GM19463 (cell line): ENCODE results near the gene RAB40A.
"Not testable (repeated sequence)": the region's sequence is repeated elsewhere in the genome, so short reads cannot be mapped to it uniquely, and the experiment has no call there.

Source experiments
- ATAC-seq: cut with Tn5 transposase; IDR thresholded peaks from one replicate; pipeline ENCODE4 v1.9.1; 2021; ENCODE audit warnings: mild to moderate bottlenecking, moderate library complexity; ENCODE audit not compliant: unreplicated experiment

Gene RAB40A

DNA sequence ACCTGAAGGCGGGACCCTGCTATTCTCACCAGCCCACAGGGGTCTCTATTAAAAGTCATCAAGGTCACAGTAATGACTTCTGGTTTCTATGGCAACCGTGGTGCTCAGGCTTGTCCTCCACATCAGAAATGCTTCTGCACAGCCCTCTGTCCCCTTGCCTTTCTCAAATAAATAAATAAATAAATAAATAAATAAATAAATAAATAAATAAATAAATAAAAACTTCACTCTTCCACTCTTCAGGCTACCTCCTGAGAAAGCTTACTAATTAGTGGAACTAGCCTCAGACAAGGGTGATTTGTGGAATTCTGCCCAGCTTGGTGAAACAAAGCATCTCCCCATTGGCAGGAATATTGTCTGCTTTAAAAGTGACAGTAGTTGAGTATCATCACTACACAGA lies 5.5 kb upstream of the RAB40A start:
- no peak for ATAC-seq

GRCh38 chrX:103523605-103524004 lies 4.3 kb upstream of the RAB40A start:
- no peak for ATAC-seq

GRCh38 chrX:103520386-103520785 lies 1.1 kb upstream of the RAB40A start:
- no peak for ATAC-seq

- no peak for ATAC-seq
These were observed 718 bp downstream of the RAB40A start for GRCh38 chrX:103518571-103518970.

DNA sequence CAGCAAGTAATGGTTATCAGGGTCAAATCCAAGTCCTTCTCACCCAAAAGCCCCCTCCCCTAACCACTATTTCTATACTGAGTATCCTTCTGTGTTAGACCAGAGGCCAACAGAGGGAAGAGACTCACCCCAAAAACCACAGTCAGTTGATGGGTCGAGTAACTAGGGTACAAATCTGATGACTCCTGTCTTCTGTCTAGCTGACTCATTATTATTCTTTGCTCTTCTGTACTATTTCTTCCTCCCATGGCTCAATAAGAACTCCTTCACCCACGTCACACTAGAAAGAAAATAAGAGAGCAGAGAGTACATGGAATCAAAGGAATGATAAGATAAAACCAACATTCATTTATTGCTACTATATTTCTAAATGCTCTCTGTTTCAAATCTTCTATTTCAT lies 2.0 kb downstream of the RAB40A start:
- no peak for ATAC-seq

DNA sequence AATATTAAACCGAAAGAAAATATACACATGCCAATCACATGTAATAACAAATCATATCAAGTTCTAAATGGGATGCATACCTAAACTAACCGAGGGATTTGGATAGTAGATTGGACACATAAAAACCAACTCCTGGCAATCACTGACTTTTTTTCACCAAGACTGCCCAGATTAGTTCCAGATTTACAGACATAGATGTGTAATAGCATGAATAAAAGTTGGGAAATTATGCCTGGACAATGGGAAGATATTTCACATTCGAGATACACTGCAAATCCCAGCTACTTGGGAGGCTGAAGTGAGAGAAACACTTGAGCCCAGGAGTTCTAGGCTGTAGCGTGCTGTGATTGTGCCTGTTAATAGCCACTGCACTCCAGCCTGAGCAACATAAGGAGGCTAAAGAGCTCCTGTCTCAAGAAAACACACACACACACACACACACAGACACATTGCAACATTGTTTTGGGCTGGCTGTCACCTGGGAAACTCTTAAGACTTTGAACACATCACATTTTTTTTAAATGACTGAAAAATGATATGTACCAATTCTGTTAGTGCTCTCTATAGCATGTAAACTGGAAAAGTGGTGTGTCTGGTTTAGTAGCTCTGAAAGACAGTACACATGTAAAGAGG lies 5.7 kb downstream of the RAB40A start:
- ATAC-seq: no peak

DNA sequence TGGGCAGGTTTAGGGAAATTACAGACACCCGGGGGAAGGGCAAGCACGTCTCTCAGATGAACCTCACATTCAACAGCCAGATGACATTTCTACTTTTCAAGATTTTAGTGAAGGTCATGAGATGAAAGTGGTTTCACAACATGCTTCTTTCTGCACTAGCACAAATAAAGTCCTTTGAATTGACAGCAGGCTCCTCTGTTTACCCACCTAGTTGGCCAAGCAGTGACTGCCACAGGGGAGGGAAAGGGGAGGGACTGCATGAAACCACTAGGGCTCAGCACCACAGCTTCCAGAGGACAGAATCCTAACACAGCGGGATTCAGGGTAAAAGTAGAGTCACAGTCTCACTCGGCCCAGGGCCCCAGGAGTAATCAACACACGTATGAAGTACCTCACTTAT lies 6.2 kb downstream of the RAB40A start:
- no peak for ATAC-seq

GRCh38 chrX:103510031-103510430 lies 9.3 kb downstream of the RAB40A start:
- no peak for ATAC-seq

GRCh38 chrX:103503853-103504207 lies 15.5 kb downstream of the RAB40A start:
- ATAC-seq: no peak

GRCh38 chrX:103503163-103503852 lies 16.0 kb downstream of the RAB40A start:
- ATAC-seq: no peak

- no peak for ATAC-seq
These were observed 20.5 kb downstream of the RAB40A start for GRCh38 chrX:103498786-103499185.

DNA sequence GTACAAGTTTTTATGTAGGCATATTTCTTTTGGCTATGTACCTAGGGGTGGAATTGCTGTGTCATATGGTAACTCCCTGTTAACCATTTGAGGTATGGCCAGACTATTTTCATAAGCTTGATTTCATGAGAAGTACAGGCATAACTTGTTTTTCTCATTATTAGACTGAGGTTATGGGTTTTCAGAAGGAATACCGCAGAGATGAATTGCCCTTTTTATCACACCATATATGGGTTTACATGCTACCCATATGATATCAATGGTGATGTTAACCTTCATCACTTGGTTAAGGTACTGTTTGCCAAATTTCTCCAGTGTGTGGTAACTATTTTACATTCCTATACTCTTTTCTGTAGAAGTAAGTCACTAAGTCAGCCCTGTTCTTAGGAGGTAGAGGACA lies 23.5 kb downstream of the RAB40A start:
- ATAC-seq: no peak

- not testable (repeated sequence) for ATAC-seq
These were observed 25.7 kb downstream of the RAB40A start for GRCh38 chrX:103493578-103493977.

DNA sequence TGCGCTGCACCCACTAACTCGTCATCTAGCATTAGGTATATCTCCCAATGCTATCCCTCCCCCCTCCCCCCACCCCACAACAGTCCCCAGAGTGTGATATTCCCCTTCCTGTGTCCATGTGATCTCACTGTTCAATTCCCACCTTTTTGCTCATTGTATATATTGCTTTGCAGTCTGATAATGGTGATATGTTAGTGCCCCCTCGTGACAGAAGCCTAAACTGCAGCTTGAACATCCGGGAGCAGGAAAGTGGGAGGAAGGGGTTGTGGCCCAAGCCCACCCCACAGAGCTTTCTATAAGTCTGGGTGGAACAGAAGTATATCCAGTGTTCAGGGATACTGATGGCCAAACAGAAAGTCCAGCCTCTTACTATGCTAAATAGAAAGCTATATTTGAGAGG lies 29.6 kb downstream of the RAB40A start:
- ATAC-seq: not testable (repeated sequence)

- no peak for ATAC-seq
These were observed 30.5 kb downstream of the RAB40A start for GRCh38 chrX:103488794-103489193.

DNA sequence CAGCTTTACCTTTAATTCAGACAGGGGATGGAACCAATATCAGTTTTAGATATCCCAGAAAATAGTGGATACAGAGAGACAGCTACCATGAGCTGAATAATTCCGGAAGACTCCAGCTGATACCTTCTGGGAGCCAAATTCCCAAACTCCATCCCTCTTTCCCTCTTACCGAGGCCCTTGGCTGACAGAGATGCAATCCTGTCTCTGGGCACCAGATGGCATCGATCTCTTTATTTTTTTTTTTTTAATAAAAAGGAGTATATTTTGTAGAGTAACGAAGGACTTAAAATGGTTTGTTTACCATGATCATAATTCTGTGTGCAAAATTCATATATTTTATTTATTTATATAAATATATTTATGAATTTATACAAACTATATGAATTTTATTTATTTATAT lies 31.0 kb downstream of the RAB40A start:
- ATAC-seq: no peak

- ATAC-seq: no peak
These were observed 35.6 kb downstream of the RAB40A start for GRCh38 chrX:103483720-103484119.

DNA sequence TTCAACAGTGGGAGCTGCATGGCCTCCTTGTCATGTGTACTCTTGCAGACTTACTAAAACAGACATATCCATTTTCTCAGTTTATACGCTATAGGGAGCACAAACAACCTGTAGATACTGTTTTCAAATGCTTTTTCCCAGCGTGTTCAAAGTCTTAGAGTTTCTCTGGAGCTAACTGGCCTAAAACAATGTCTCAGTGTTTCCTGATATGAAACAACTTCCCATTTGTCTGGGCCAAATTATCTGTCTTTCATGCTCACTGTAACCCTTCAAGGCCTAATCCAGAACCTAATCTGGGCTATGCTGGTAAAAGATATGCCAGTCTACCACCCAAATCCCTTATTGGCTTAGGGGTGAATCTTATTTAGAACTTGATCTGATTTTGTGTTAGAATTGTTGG lies 38.8 kb downstream of the RAB40A start:
- no peak for ATAC-seq

- no peak for ATAC-seq
These were observed 41.8 kb downstream of the RAB40A start for GRCh38 chrX:103477496-103477895.

- ATAC-seq: no peak
These were observed 43.9 kb downstream of the RAB40A start for GRCh38 chrX:103475381-103475780.

DNA sequence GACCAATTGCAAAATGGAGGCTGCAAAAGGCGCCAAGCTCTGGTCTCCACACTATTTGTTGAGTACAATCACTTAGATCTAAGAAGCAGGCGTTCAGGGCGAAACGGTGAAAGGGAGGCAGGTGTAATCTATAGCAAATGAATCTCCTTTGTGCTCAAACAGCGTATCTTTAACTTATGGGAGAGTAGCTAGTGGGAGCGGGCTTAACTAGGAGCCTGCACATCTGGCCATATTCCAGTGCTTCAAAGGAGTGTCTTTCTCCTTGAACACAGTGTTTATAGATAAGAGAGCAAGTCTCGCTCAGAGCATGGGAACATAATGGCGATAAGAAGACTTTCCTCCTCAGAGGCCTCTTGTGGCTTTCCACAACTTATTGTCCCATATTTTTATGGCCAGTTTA lies 49.3 kb downstream of the RAB40A start:
- ATAC-seq: not testable (repeated sequence)

- no peak for ATAC-seq
These were observed 51.4 kb downstream of the RAB40A start for GRCh38 chrX:103467887-103468286.

- no peak for ATAC-seq
These were observed 52.1 kb downstream of the RAB40A start for GRCh38 chrX:103467156-103467555.
